Retina (tissue), 1 donor: ENCODE data around the gene DIP2C.
A peak's percentile ranks its signal among the peaks of the same experiment; 100 is the strongest.
"Not testable (repeated sequence)": the region's sequence is repeated elsewhere in the genome, so short reads cannot be mapped to it uniquely, and the experiment has no call there.

ENCODE experiments used
- DNase-seq: peaks from one replicate; pipeline ENCODE4 v3.0.0-alpha.2; 2016

Gene DIP2C

GRCh38 chr10:526651-527312 is 162.7 kb downstream of the DIP2C start:
- no peak for DNase-seq

DNA sequence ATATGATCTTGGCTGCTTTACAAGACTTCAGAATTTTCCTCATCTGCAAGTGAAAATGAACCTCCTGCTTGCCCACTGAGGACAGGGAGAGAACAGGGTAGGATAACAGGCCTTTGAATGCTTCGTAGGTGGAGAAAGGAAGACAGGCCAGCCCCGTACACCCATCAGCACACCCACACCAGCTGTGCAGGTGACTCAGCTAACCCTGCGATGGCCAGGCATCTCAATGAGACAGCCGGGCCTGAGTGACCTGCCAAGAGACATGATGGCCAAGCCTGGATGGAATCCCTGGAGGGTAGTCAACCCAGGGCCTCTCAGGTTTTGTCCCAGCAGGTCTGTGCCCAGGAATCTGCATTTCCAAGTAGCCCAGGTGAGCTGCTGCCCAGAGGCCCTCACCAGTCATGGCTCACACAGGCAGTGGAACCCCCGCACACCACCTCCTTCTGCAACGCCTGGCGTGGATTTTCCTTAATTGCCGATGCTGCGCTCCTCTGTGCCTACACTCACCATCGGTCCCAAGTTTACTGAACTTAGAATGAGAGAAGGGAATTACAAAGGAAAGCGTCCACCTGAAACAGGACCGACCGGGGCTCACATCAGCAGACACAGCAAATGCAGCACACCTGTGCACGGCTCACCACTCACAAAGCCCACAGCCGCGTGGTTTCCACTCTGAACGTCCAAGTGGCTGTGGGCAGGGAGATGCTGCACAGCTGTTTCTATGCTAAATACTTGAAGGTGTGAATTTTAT is 163.7 kb downstream of the DIP2C start:
- no peak for DNase-seq

- no peak for DNase-seq
Observed at GRCh38 chr10:523925-524324, 165.5 kb downstream of the DIP2C start.

GRCh38 chr10:522350-522749 is 167.1 kb downstream of the DIP2C start:
- DNase-seq: no peak

GRCh38 chr10:521261-522250 is 167.9 kb downstream of the DIP2C start:
- DNase-seq: no peak

DNA sequence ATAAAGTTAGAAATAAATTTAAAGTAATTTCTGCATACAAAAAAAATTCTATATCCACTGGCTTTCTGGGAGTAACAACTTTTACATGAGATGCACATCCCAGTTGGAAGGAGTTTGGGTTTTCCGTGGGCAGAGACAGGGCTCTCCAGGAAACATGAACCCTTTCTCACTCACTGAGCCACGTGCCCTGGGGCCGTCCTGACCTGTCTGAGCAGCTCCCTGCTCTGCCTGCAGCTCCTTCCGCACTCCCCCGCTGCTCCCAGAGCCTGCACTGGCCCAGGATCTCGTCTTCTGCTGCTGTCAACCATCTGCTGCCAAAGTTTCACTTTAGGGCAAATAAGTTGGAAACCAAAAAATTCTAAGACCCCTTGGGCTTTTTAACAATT is 169.1 kb downstream of the DIP2C start:
- no peak for DNase-seq

- no peak for DNase-seq
Observed at GRCh38 chr10:519716-520401, 169.6 kb downstream of the DIP2C start.

DNA sequence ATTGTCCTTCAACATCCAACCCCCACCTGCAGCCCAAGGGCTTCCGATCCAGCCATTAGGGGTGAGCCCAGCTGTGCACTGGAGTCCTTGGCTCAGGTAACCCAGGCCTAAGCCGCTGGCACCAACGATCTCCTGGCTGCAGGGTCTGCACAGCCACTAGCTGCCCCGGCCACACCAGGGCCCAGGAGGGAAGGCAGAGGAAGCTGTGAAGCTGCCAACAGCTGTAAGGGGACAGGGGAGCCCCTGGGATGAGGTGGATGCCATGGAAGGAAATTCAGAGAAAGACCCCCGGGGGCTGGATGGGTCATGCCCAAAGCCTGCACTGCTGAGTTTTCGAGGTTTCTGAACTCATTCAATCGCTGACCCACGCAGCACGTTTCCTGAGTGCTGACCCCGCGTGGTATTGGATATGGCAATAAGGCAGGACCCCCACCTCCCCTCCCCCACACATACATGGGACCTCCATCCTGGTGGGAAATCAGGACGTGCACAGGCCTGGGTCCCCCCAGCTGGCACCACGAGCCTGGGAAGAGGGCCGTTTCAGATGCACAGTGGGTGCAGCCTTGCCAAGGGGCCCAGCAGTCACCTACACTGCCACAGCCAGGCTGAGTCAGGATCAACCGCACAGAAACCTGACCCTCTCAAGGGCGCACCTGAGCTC is 170.3 kb downstream of the DIP2C start:
- no peak for DNase-seq

DNA sequence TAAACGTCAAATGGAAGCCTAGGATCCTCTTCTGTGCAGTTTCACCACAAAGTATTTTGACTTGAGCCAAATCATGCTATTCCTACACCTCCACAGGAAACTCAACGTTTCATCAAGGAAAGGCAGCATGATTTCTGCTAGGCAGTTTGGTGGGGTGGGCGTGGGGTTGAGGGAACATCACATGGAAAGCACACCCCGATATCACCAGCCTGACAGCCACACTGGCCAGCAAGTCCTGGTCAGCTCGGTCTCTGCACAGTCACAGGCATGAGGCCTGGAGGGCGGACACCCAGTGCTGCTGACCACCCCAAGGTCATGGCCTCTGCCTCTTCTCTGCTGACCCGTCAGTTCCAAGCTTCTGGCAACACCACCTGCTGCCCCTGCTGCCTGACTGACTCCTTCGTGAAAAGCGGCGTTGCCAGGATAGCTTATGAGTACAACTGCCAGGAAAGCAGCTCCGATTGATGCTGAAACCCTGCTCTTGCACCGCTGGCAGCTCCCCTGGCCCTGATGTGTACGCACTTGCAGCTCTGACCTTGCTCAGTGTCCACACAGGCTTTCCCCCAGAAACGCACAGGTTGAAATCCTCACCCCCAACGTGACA is 171.5 kb downstream of the DIP2C start:
- no peak for DNase-seq

DNA sequence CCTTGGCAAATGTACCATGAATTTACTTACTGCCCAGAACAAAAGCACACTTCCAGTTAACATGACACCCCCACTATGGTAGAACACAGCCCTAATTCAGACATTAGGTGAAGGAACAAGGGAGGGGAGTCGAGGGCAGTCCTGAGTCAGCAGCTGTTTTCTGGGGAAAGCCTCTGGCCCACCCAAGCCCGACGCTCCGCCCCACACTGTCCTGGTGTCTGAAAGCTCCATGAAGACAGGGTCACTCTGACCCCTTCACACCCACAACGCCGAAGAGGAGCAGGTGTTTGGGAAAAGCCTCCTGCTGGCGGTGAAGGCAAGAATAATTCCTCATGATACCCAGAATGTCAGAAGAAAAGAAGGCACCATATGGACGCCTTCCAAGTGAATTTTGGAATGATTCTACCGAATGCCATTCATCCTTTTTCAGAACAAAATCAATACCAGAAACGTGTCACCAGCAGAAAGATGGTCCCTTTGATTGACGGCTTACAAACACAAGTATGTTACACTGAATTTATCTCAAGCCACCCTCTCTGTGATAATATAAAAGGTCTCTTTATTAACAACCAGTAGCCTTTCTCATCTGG is 172.1 kb downstream of the DIP2C start:
- DNase-seq: no peak

GRCh38 chr10:516764-517163 is 172.7 kb downstream of the DIP2C start:
- DNase-seq: no peak

DNA sequence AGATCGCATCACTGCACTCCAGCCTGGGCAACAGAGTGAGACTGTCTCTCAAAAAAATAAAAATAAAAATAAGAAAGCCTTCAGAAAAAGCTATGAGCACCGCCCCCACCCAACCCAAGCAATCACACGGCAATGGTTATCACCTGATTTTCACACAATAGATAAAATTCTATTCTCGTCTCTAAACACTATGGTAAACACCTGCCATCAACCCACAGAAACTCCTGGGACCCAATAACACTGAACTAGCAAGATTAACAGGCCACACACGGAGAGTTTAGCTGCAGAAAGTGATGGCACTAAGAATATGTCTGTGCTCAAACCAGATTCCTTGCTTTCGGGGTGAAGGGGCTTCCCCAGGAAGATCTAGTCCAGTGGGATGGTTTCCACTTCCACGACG is 173.8 kb downstream of the DIP2C start:
- DNase-seq: no peak

GRCh38 chr10:514137-514671 is 175.3 kb downstream of the DIP2C start:
- DNase-seq: peak; percentile 58

GRCh38 chr10:513393-513792 is 176.1 kb downstream of the DIP2C start:
- no peak for DNase-seq

- not testable (repeated sequence) for DNase-seq
Observed at GRCh38 chr10:512661-513060, 176.8 kb downstream of the DIP2C start.

DNA sequence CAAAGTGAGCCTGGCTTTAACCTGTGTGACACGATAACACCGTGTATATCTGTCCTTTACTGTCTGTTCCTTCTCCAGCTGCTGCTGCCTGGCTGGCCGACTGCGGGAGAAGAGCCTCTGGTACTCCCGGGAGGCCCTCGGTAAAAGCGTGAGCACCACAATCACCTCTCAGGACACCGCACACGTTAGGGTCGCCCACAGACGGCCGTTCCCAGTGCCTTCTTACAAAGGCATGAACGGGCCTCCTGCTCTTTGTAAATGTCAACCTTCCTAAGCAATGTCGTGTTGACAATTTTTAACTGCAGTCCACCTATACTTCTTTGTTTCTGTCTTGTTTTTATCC is 177.6 kb downstream of the DIP2C start:
- DNase-seq: no peak

DNA sequence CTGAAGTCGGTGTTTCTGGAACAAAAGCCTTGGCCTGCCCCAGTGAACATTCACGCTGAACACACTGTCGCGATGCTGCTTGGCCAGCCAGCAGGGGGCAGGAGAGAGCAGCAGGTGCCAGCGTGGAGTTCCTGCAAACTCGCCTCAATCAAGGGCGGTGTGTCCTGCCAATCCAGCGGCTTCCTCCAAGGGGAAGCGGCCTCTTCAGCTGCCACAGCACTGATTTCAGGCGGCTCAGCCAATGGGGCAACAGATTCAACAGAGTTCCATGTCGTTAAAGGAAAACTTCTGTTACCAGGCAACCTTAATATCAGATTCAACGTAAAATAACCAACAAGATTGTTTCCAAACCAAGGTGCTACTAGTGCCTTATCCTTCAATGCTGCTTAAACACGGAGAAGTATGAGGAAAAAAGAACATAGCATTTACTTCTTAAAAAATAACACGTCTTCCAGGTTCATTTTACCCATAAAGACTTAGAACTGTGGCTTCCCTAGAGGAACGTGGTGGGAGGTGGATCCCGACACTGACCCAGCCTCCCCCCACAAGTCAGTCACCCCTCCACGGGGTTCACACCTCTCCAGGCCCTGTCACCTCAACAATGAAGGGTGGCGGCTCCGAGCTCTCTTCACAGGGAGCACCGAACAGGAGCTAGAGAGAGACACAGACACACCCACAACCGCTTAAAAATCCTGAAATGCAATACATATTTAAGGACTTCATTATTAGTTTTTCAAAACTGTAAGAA is 178.2 kb downstream of the DIP2C start:
- DNase-seq: peak; percentile 90

GRCh38 chr10:510415-510881 is 179.0 kb downstream of the DIP2C start:
- DNase-seq: peak; percentile 66

- no peak for DNase-seq
Observed at GRCh38 chr10:509361-510102, 179.9 kb downstream of the DIP2C start.

GRCh38 chr10:508726-509125 is 180.7 kb downstream of the DIP2C start:
- no peak for DNase-seq
